HG02798 (cell line): ENCODE data around the gene MGST3.
"Not testable (repeated sequence)": the region's sequence is repeated elsewhere in the genome, so short reads cannot be mapped to it uniquely, and the experiment has no call there.

Experiments used
- ATAC-seq: cut with Tn5 transposase; IDR thresholded peaks from one replicate; pipeline ENCODE4 v1.9.1; 2021; ENCODE audit warnings: mild to moderate bottlenecking; ENCODE audit not compliant: unreplicated experiment, poor library complexity

The MGST3 gene

GRCh38 chr1:165630629-165631341 lies at the start of gene MGST3:
Gene MGST3, plus strand, starts transcription at chr1:165631234. Its CDS starts 18,614 bp downstream, at chr1:165649848.
- ATAC-seq = peak; percentile 91

- ATAC-seq = no peak
Measured at GRCh38 chr1:165581926-165582325, 49.1 kb upstream of the MGST3 start.

GRCh38 chr1:165586398-165586797 lies 44.6 kb upstream of the MGST3 start:
- ATAC-seq = no peak

- not testable (repeated sequence) for ATAC-seq
Measured at GRCh38 chr1:165591391-165591790, 39.6 kb upstream of the MGST3 start.

GRCh38 chr1:165592945-165593823 lies 37.9 kb upstream of the MGST3 start:
- peak; percentile 35 for ATAC-seq

GRCh38 chr1:165595246-165595938 lies 35.6 kb upstream of the MGST3 start:
- no peak for ATAC-seq

GRCh38 chr1:165597883-165598675 lies 33.0 kb upstream of the MGST3 start:
- ATAC-seq = peak; percentile 99

- no peak for ATAC-seq
Measured at GRCh38 chr1:165598676-165599059, 32.4 kb upstream of the MGST3 start.

GRCh38 chr1:165600793-165601192 lies 30.2 kb upstream of the MGST3 start:
- no peak for ATAC-seq

- ATAC-seq = no peak
Measured at GRCh38 chr1:165603810-165604209, 27.2 kb upstream of the MGST3 start.

GRCh38 chr1:165605246-165605645 lies 25.8 kb upstream of the MGST3 start:
- ATAC-seq = no peak

GRCh38 chr1:165606676-165607075 lies 24.4 kb upstream of the MGST3 start:
- not testable (repeated sequence) for ATAC-seq

GRCh38 chr1:165610866-165611265 lies 20.2 kb upstream of the MGST3 start:
- no peak for ATAC-seq

- ATAC-seq = no peak
Measured at GRCh38 chr1:165612062-165612461, 19.0 kb upstream of the MGST3 start.

GRCh38 chr1:165616054-165616612 lies 14.9 kb upstream of the MGST3 start:
- no peak for ATAC-seq

GRCh38 chr1:165616987-165617546 lies 14.0 kb upstream of the MGST3 start:
- no peak for ATAC-seq

- ATAC-seq = no peak
Measured at GRCh38 chr1:165619647-165620151, 11.3 kb upstream of the MGST3 start.

- ATAC-seq = no peak
Measured at GRCh38 chr1:165623624-165624023, 7.4 kb upstream of the MGST3 start.

- no peak for ATAC-seq
Measured at GRCh38 chr1:165624441-165624840, 6.6 kb upstream of the MGST3 start.
